GM12878 (cell line): ENCODE results near the gene TRIM6. TPM values are rescaled to one million over a fixed set of nuclear protein-coding genes. Genes with fewer than 3 reads are reported as not detected.

Experiments used
- ATAC-seq: fragments of 200-7000 bp; cut with Tn5 transposase; 3 replicates; pipeline ENCODE4 v1.9.1; 2020; ENCODE audit warnings: mild to moderate bottlenecking, moderate library complexity
- BruUV-seq: library from RNA; stranded (reverse); fragments of 400-500 nt; replicated peaks from 2 replicates; lab custom pipeline; 2021; lab: Mats Ljungman, UMichigan
- CTCF ChIA-PET: fragments of 300-600 bp; sonication (Branson Sonifier 250); formaldehyde crosslinking; extraction: SDS; loops from one replicate; lab custom pipeline; 2021; ENCODE audit warnings: inconsistent platforms; lab: Yijun Ruan, JAX
- POLR2A ChIA-PET: fragments of 350-600 bp; formaldehyde crosslinking; extraction: SDS; loops from one replicate; lab custom pipeline; 2021; ENCODE audit warnings: inconsistent platforms; lab: Charles Lee
- RAD21 ChIA-PET: fragments of 300-600 bp; sonication (Branson Sonifier 250); formaldehyde crosslinking; loops from one replicate; lab custom pipeline; 2023; ENCODE audit warnings: antibody characterized with exemption; ENCODE audit not compliant: unreplicated experiment; lab: Charles Lee
- SMC1A ChIA-PET: fragments of 300-600 bp; sonication (Branson Sonifier 250); formaldehyde crosslinking; loops from one replicate; lab custom pipeline; 2023; ENCODE audit not compliant: unreplicated experiment, uncharacterized antibody; lab: Charles Lee
- DNase-seq: peaks from one replicate; pipeline ENCODE4 v3.0.0-alpha.2; 2011; ENCODE audit warnings: low read depth, low spot score
- FAIRE-seq: peaks from 3 replicates; lab custom pipeline; 2011; peaks lifted over from hg19 to GRCh38; lab: Jason Lieb, UNC
- H2AFZ ChIP-seq: 2 replicates; pipeline ENCODE4 v1.6.0; 2011; ENCODE audit warnings: low read depth, low read length, control low read depth; ENCODE audit not compliant: control insufficient read depth
- H3K27ac ChIP-seq: 2 replicates; pipeline ENCODE4 v1.5.1; 2011; ENCODE audit warnings: control low read depth; ENCODE audit not compliant: control insufficient read depth, insufficient read depth
- H3K27me3 ChIP-seq, 2 experiments: replicated peaks in 1 of 2; 2 replicates each; pipeline versions ENCODE4 v1.6.0 to v1.6.1; 2011; ENCODE audit warnings: low read length in 1 of 2; ENCODE audit not compliant: control insufficient read depth in 2 of 2, insufficient read depth in 2 of 2
- H3K36me3 ChIP-seq, 2 experiments: 2 replicates each; pipeline ENCODE4 v1.5.1; 2011; ENCODE audit warnings: low read length in 1 of 2; ENCODE audit not compliant: control insufficient read depth in 2 of 2, insufficient read depth in 2 of 2
- H3K4me1 ChIP-seq: 2 replicates; pipeline ENCODE4 v1.6.1; 2011; ENCODE audit warnings: mild to moderate bottlenecking, low read length, moderate library complexity, mixed read lengths; ENCODE audit not compliant: control insufficient read depth, insufficient read depth
- H3K4me2 ChIP-seq: 2 replicates; pipeline ENCODE4 v1.6.0; 2011; ENCODE audit warnings: control low read depth; ENCODE audit not compliant: control insufficient read depth, insufficient read depth
- H3K4me3 ChIP-seq: fragments of 200-600 bp; sonication (generic); 2 replicates; pipeline ENCODE4 v1.5.1; 2016
- H3K79me2 ChIP-seq: 2 replicates; pipeline ENCODE4 v1.6.0; 2011; ENCODE audit warnings: low read length; ENCODE audit not compliant: control insufficient read depth, insufficient read depth
- H3K9ac ChIP-seq: 2 replicates; pipeline ENCODE4 v1.8.0; 2011; ENCODE audit warnings: low read length, control low read depth, mixed read lengths; ENCODE audit not compliant: control insufficient read depth, insufficient read depth
- H3K9me3 ChIP-seq: replicated peaks from 3 replicates; pipeline ENCODE4 v1.5.1; 2011; ENCODE audit warnings: mild to moderate bottlenecking, low read length; ENCODE audit not compliant: control insufficient read depth, insufficient read depth
- H4K20me1 ChIP-seq: 2 replicates; pipeline ENCODE4 v1.6.0; 2011; ENCODE audit not compliant: control insufficient read depth, insufficient read depth
- BACH1 ChIP-seq: fragments of 450-650 bp; IDR thresholded peaks from 2 replicates; pipeline ENCODE4 v1.6.1; 2017; ENCODE audit warnings: mild to moderate bottlenecking, borderline replicate concordance
- CREB1 ChIP-seq: IDR thresholded peaks from 2 replicates; pipeline ENCODE4 v1.6.1; 2012; ENCODE audit warnings: low read depth, mild to moderate bottlenecking, inconsistent platforms
- CUX1 ChIP-seq: IDR thresholded peaks from 2 replicates; pipeline ENCODE4 v1.6.1; 2012; ENCODE audit warnings: improper control_type of control experiment, low read depth, low read length; ENCODE audit not compliant: insufficient replicate concordance
- EGR1 ChIP-seq, 2 experiments: IDR thresholded peaks; 1 replicate in 1 of 2; 2 replicates in 1 of 2; pipeline ENCODE4 v1.6.1; 2011 to 2012; ENCODE audit warnings: low read depth in 2 of 2, low read length in 2 of 2, borderline replicate concordance in 1 of 2, mild to moderate bottlenecking in 1 of 2, moderate library complexity in 1 of 2
- MXI1 ChIP-seq: fragments of 150-350 bp; IDR thresholded peaks from 2 replicates; pipeline ENCODE4 v1.6.1; 2011; ENCODE audit warnings: low read depth, mild to moderate bottlenecking, inconsistent platforms, low read length, improper control_type of control experiment
- POU2F2 ChIP-seq: IDR thresholded peaks from 3 replicates; pipeline ENCODE4 v1.6.1; 2011; ENCODE audit warnings: low read depth, mild to moderate bottlenecking, low read length, borderline replicate concordance
- RAD51 ChIP-seq: fragments of 450-650 bp; IDR thresholded peaks from 2 replicates; pipeline ENCODE4 v1.6.1; 2016; ENCODE audit warnings: moderate library complexity, mild to moderate bottlenecking, inconsistent platforms
- RB1 ChIP-seq: fragments of 450-650 bp; formaldehyde crosslinking; IDR thresholded peaks from 2 replicates; pipeline ENCODE4 v1.6.1; 2017; ENCODE audit warnings: mild to moderate bottlenecking, borderline replicate concordance
- SREBF2 ChIP-seq: IDR thresholded peaks from 2 replicates; pipeline ENCODE4 v1.6.1; 2012; ENCODE audit warnings: mild to moderate bottlenecking, low read length
- TAF1 ChIP-seq: IDR thresholded peaks from 2 replicates; pipeline ENCODE4 v1.6.1; 2011; ENCODE audit warnings: mild to moderate bottlenecking, low read depth, low read length, borderline replicate concordance
- TCF12 ChIP-seq: IDR thresholded peaks from 2 replicates; pipeline ENCODE4 v1.6.1; 2011; ENCODE audit warnings: low read depth, mild to moderate bottlenecking, low read length
- WGBS: methylation state at CpG from one replicate; pipeline ENCODE4 v1.1.6; 2016; ENCODE audit warnings: low lambda C conversion rate; ENCODE audit not compliant: insufficient replicate concordance, insufficient coverage; ENCODE audit errors: missing lambda C conversion rate; 5-methylcytosine and 5-hydroxymethylcytosine counted together
- in situ Hi-C: fragments of 300-500 bp; cut with MboI; formaldehyde crosslinking; loops from 9 replicates; pipeline ENCODE4 v1.14.3; 2018; ENCODE audit warnings: mixed read lengths
- intact Hi-C: fragments of 100-400 bp; cut with micrococcal nuclease; formaldehyde crosslinking; loops from one replicate; pipeline ENCODE4 v1.14.2; 2022; ENCODE audit not compliant: unreplicated experiment
- polyA plus RNA-seq, 11 experiments: library from polyadenylated mRNA; depleted of rRNA in 4 of 11; unstranded in 6 of 11; stranded (reverse) in 5 of 11; fragments of >200 nt; fragmentation: Nextera tagmentation in 4 of 11; fragmentation: Illumina TruSeq in 1 of 11; extraction: Ambion mirVana in 4 of 11; extraction: Trizol in 1 of 11; gene quantifications; 1 replicate in 1 of 11; 2 replicates in 10 of 11; pipeline versions ENCODE4 v1.2.1 to v1.2.3, GENCODE V29; 2011 to 2016; ENCODE audit warnings: inconsistent platforms in 2 of 11, missing spikeins in 2 of 11, low read depth in 1 of 11
- total RNA-seq, 4 experiments: library from RNA; depleted of rRNA in 3 of 4; stranded (reverse); fragments of >200 nt in 3 of 4; fragmentation: Illumina TruSeq in 1 of 4; extraction: Trizol in 1 of 4; gene quantifications; 2 replicates each; pipeline versions ENCODE4 v1.2.1 to v1.2.3, GENCODE V29; 2013 to 2021
- TF ChIP-seq, protein P1 (sequence below): IDR thresholded peaks from 2 replicates; pipeline ENCODE4 v1.6.1; 2011; ENCODE audit warnings: low read depth, mild to moderate bottlenecking, low read length, moderate library complexity, borderline replicate concordance; ENCODE audit errors: extremely low read depth

The TRIM6 gene
- total and polyA plus RNA-seq, 10 of the 15 experiments (the other 5 are each of a cell fraction or from before 2014, with no cell fraction given), result 1.4 to 6.8 (median 4.2) TPM

- intact Hi-C loops (no loop called here), in situ Hi-C loops (no loop called here)
- DNase-seq (no peak), ATAC-seq (no peak), FAIRE-seq (no peak)
- TF ChIP-seq MXI1, result no peak
- TF ChIP-seq RB1, result no peak
- Histone ChIP-seq H3K4me3 (no peak within 1 kb of the TSS), H3K9ac (no peak within 1 kb of the TSS), H3K4me1 (no peaks in the 10 kb centered on the region), H3K36me3 (no peaks in the 10 kb centered on the region), H3K27ac (no peak within 1 kb of the TSS), H3K79me2 (no peaks in the 10 kb centered on the region), H3K4me2 (no peak within 1 kb of the TSS), H2AFZ (no peak within 1 kb of the TSS), H4K20me1 (no peaks in the 10 kb centered on the region), H3K9me3 (no peaks in the 10 kb centered on the region), H3K27me3 (no peaks in the 10 kb centered on the region)
- no TSS peak for BruUV-seq
- POLR2A ChIA-PET, result no interaction called here
- CTCF ChIA-PET, result no interaction called here
- WGBS, result 76% methylated on average over 8 of the region's 8 CpGs
- RAD21 ChIA-PET, result no interaction called here
- SMC1A ChIA-PET, result interaction anchor here (1.0 kb wide), 1 partner anchor 20 kb away, joined by 3 read pairs; no protein-coding TSS in a partner anchor
Measured at GRCh38 chr11:5580577-5580976, 15.9 kb upstream of the TRIM6 start, which contains the start of gene OR52B6. Gene OR52B6, plus strand, starts transcription at chr11:5580877. Its CDS starts 0 bp downstream, at chr11:5580877.

GRCh38 chr11:5581014-5581413 is 15.4 kb upstream of the TRIM6 start:
- no peak for DNase-seq
- no peak for TF ChIP-seq CREB1
- TF ChIP-seq POU2F2, result no peak
- no peak for TF ChIP-seq CUX1
- no peak for TF ChIP-seq TCF12
- TF ChIP-seq BACH1, result no peak
- TF ChIP-seq, protein P1, sequence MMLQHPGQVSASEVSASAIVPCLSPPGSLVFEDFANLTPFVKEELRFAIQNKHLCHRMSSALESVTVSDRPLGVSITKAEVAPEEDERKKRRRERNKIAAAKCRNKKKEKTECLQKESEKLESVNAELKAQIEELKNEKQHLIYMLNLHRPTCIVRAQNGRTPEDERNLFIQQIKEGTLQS, result no peak
- no peak for TF ChIP-seq RB1
- TF ChIP-seq EGR1 (IDR thresholded peaks at IDR 0.05; ENCODE audit: borderline replicate concordance in 1 of 2, low read depth in 2 of 2, low read length in 2 of 2), result no peak
- no peak for TF ChIP-seq RAD51
- no peak for TF ChIP-seq TAF1
- TF ChIP-seq SREBF2, result no peak
- TF ChIP-seq, all 136 proteins: peak for 0
- H3K27ac ChIP-seq, result no peak overlapping the region
- ChIA-PET SMC1A (interaction anchor here (1.0 kb wide), 1 partner anchor 21 kb away, joined by 3 read pairs; no protein-coding TSS in a partner anchor), POLR2A (no interaction called here), RAD21 (no interaction called here), CTCF (no interaction called here)
- BruUV-seq, result no TSS peak
- H3K4me2 ChIP-seq, result no peak overlapping the region
- H3K9ac ChIP-seq, result no peak overlapping the region
- in situ Hi-C loops, result no loop called here
- ATAC-seq (no peak), FAIRE-seq (no peak)
- 85% methylated on average over 4 of the region's 4 CpGs for WGBS
- H3K36me3 ChIP-seq, result no peaks in the 10 kb centered on the region
- no peaks in the 10 kb centered on the region for H3K9me3 ChIP-seq
- no peaks in the 10 kb centered on the region for H3K4me1 ChIP-seq
- H3K4me3 ChIP-seq, result no peak overlapping the region
- no peak overlapping the region for H2AFZ ChIP-seq
- no peaks in the 10 kb centered on the region for H3K27me3 ChIP-seq
- no peaks in the 10 kb centered on the region for H4K20me1 ChIP-seq
- no peaks in the 10 kb centered on the region for H3K79me2 ChIP-seq
- intact Hi-C loops, result no loop called here
